ENCODE data around the gene PODNL1. TPM values are rescaled to one million over a fixed set of nuclear protein-coding genes. Genes with fewer than 3 reads are reported as not detected.

Gene PODNL1
- total and polyA plus RNA-seq, 10 of the 15 experiments (the other 5 are each of a cell fraction or from before 2014, with no cell fraction given): 0.04 to 0.44 TPM; not detected in 8

DNA sequence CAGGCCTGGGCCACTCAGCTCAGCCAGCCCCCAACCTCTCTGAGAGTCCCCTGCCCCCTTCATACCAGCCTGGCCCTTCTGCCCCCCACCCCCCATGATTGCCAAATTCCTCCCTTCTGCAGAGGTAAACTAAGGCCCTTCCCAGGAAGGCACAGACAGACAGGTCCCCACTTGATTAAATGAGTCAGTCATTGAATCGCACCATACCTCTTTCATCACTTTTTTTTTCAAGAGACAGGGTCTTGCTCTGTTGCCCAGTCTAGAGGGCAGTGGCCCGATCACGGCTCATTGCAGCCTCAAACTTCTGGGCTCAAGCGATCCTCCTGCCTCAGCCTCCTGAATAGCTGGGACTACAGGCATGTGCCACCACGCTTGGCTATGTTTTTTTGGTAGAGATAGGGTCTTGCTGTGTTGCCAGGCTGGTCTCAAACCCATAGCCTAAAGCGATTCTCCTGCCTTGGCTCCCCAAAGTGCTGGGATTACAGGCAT is 6.0 kb downstream of the PODNL1 start:
- TF ChIP-seq CREB1 (IDR thresholded peaks at IDR 0.05; ENCODE audit: low read depth) (no peak), USF2 (IDR thresholded peaks at IDR 0.05; ENCODE audit: borderline replicate concordance, low read depth, low read length) (no peak), POLR2A (IDR thresholded peaks at IDR 0.05; ENCODE audit: low read depth, low read length) (no peak), FOXK2 (IDR thresholded peaks at IDR 0.05) (no peak)
- SMC1A ChIA-PET (ENCODE audit: uncharacterized antibody, unreplicated experiment): interaction anchor here (1.5 kb wide), 1 partner anchor 115 kb away, joined by 3 read pairs; no protein-coding TSS in a partner anchor
- in situ Hi-C loops (cut with MboI): no loop called here
- Histone ChIP-seq H3K4me1 (ENCODE audit: control insufficient read depth, insufficient read depth, low read length) (no peaks in the 10 kb centered on the region), H3K9me3 (replicated peaks; ENCODE audit: control insufficient read depth, insufficient read depth, low read length) (no peaks in the 10 kb centered on the region), H3K36me3 (ENCODE audit: control insufficient read depth in 2 of 2, insufficient read depth in 2 of 2, low read length in 1 of 2) (no peaks in the 10 kb centered on the region; a peak in 1 of 4 replicates), H3K79me2 (ENCODE audit: control insufficient read depth, insufficient read depth, low read length) (no peaks in the 10 kb centered on the region), H3K27me3 (replicated peaks in 1 of 2; ENCODE audit: control insufficient read depth in 2 of 2, insufficient read depth in 2 of 2, low read length in 1 of 2) (no peaks in the 10 kb centered on the region), H2AFZ (ENCODE audit: control insufficient read depth, low read depth, low read length) (no peak overlapping the region), H3K27ac (ENCODE audit: control insufficient read depth, insufficient read depth) (no peak overlapping the region), H3K9ac (ENCODE audit: control insufficient read depth, insufficient read depth, low read length) (no peak overlapping the region), H3K4me2 (ENCODE audit: control insufficient read depth, insufficient read depth) (no peak overlapping the region), H3K4me3 (no peak overlapping the region), H4K20me1 (ENCODE audit: control insufficient read depth, insufficient read depth) (no peaks in the 10 kb centered on the region)
- intact Hi-C loops (cut with micrococcal nuclease; ENCODE audit: unreplicated experiment): no loop called here
- DNase-seq (ENCODE audit: low read depth, low spot score) (no peak), ATAC-seq (no peak), FAIRE-seq (no peak)
- 84% methylated on average over 6 of the region's 6 CpGs for WGBS (ENCODE audit: insufficient coverage, insufficient replicate concordance, low lambda C conversion rate, missing lambda C conversion rate)
- CTCF ChIA-PET: interaction anchor here (0.6 kb wide), 1 partner anchor 137 kb away, joined by 4 read pairs; no protein-coding TSS in a partner anchor
- RAD21 ChIA-PET (ENCODE audit: unreplicated experiment): no interaction called here
- POLR2A ChIA-PET: interaction anchor here (0.6 kb wide), 1 partner anchor 91 kb away, joined by 4 read pairs; no protein-coding TSS in a partner anchor
- no TSS peak for BruUV-seq (replicated peaks)

- peaks cover 0 to 1% of the 10 kb centered on the region in 2 experiments; a peak in 2 of 4 replicates for H3K36me3 ChIP-seq (ENCODE audit: control insufficient read depth in 2 of 2, insufficient read depth in 2 of 2, low read length in 1 of 2)
- no peaks in the 10 kb centered on the region for H3K79me2 ChIP-seq (ENCODE audit: control insufficient read depth, insufficient read depth, low read length)
- H2AFZ ChIP-seq (ENCODE audit: control insufficient read depth, low read depth, low read length): no peak overlapping the region
- SMC1A ChIA-PET (ENCODE audit: uncharacterized antibody, unreplicated experiment): interaction anchor here (1.5 kb wide), 1 partner anchor 115 kb away, joined by 3 read pairs; no protein-coding TSS in a partner anchor
- no peak overlapping the region for H3K4me2 ChIP-seq (ENCODE audit: control insufficient read depth, insufficient read depth)
- RAD21 ChIA-PET (ENCODE audit: unreplicated experiment): no interaction called here
- BruUV-seq (replicated peaks): no TSS peak
- no peaks in the 10 kb centered on the region for H3K9me3 ChIP-seq (replicated peaks; ENCODE audit: control insufficient read depth, insufficient read depth, low read length)
- no peak for DNase-seq (ENCODE audit: low read depth, low spot score)
- H4K20me1 ChIP-seq (ENCODE audit: control insufficient read depth, insufficient read depth): no peaks in the 10 kb centered on the region
- H3K4me1 ChIP-seq (ENCODE audit: control insufficient read depth, insufficient read depth, low read length): no peaks in the 10 kb centered on the region
- ATAC-seq: no peak
- WGBS (ENCODE audit: insufficient coverage, insufficient replicate concordance, low lambda C conversion rate, missing lambda C conversion rate): 79% methylated on average over 29 of the region's 30 CpGs
- no peak for FAIRE-seq
- H3K27me3 ChIP-seq (replicated peaks in 1 of 2; ENCODE audit: control insufficient read depth in 2 of 2, insufficient read depth in 2 of 2, low read length in 1 of 2): no peaks in the 10 kb centered on the region
- intact Hi-C loops (cut with micrococcal nuclease; ENCODE audit: unreplicated experiment) (no loop called here), in situ Hi-C loops (cut with MboI) (no loop called here)
- POLR2A ChIA-PET: no interaction called here
- CTCF ChIA-PET: interaction anchor here (0.6 kb wide), 1 partner anchor 138 kb away, joined by 4 read pairs; no protein-coding TSS in a partner anchor
- no peak overlapping the region for H3K9ac ChIP-seq (ENCODE audit: control insufficient read depth, insufficient read depth, low read length)
- no peak overlapping the region for H3K27ac ChIP-seq (ENCODE audit: control insufficient read depth, insufficient read depth)
- H3K4me3 ChIP-seq: no peak overlapping the region
- TF ChIP-seq RB1 (IDR thresholded peaks at IDR 0.05; ENCODE audit: borderline replicate concordance) (no peak), ZNF622 (IDR thresholded peaks at IDR 0.05) (no peak), NBN (IDR thresholded peaks at IDR 0.05) (no peak), BACH1 (IDR thresholded peaks at IDR 0.05; ENCODE audit: borderline replicate concordance) (no peak), ATF3 (IDR thresholded peaks at IDR 0.05; ENCODE audit: borderline replicate concordance, extremely low read depth, low read depth, low read length) (no peak), ZBTB33 (IDR thresholded peaks at IDR 0.05) (no peak), SP1 (IDR thresholded peaks at IDR 0.05; ENCODE audit: low read depth, low read length) (no peak), NFXL1 (IDR thresholded peaks at IDR 0.05; ENCODE audit: borderline replicate concordance) (no peak), RCOR1 (conservative IDR thresholded peaks at IDR 0.05; ENCODE audit: low read depth, low read length) (no peak)
Measured at GRCh38 chr19:13931391-13932148, 6.6 kb downstream of the PODNL1 start.
